Measurements from ENCODE around the gene SRR.

SRR gene

DNA sequence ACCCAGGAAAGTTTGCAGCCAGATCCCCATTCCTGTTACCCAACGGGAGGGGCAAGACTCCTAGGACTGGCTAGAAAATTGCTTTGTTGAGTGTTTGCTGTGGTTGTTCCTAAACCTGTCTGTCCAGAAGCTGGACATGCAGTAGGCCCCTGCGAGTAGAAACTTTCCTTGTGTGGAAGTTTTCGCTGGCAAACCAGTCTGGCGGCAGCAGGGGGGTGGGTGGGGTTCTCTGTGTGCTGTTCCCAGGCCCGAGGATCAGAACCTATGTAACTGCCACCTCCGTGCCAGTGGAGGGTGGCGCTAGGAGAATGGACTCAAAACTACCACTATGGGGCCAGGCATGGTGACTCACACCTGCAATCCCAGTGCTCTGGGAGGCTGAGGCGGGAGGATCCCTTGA is 42.7 kb downstream of the SRR start:
- no peak for FAIRE-seq

DNA sequence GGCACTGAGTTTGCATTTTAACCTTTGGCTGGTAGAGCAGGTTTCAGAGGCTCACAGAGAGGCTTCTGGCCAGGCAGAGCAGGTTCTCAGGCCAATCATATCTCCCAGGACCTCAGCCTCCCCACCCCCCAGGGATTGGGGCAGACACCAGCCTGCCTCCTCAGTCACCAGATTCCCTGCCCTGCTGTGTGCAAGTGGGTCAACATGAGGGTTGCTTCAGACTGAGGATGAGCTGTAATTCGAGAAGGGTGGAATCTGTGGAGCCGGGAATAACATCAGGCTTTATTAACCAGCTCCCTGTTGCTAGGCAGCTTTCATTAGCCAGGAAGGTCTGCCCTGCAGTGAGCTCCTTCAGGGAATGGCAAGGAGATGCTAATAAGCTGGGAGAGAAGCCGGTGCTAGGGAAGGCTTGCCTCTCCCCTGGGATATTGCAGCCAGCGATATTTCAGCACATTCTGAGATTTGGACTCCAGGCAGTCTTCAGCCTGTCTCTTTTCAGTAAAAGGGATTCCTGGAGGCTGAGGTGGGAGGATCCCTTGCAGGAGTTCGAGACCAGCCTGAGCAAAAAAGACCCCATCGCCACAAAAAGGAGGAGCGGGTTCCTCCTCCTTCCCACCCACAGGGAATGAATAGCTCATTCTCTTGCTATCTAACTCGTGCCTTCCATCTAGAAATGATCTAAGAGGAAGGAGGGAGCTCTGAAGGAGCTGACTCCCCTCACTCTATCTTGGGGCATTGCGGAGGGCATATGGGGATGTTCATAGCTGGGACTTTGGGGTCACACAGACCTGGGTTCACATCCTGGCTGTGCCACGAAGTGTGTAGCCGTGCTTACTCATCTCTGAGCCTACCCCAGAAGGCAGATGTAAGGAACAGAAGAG is 44.3 kb downstream of the SRR start:
- no peak for FAIRE-seq

DNA sequence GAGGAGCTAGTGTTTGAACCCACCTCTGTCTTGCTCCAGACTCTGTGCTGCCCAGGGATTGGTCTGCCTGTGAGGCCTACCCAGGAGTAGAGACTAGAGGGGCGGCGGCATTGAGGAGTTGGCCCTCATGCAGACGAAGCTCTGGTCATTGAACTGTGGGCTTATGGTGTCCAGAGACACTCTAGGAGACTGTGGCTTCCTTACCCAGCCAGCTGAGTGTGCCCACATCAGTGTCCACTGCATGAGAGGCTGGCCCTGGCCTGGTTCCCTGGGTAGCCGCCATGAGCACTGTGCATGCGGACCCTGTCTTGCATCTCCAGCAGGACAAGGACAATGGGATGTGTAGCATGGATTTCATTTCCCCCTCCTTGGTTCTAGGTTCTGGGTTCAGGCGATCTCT is 47.5 kb downstream of the SRR start:
- no peak for FAIRE-seq

DNA sequence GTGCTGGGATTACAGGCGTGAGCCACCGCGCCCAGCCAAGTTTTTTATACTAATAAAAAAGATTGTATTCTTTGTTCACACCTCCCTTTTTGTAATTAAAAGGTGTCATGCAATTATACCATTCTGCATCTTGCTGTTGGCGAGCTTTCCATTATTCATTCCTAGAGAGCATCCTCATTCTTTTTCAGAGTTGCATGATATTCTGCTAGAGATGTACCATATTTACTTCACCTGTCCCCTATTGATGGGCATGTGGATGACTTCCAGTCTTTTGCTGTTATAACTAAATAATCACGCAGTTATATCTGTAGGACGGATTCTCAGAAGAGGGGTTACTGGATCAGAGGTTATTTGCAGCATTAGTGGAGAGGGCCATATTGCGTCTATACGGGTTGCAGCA is 50.6 kb downstream of the SRR start:
- FAIRE-seq: no peak

DNA sequence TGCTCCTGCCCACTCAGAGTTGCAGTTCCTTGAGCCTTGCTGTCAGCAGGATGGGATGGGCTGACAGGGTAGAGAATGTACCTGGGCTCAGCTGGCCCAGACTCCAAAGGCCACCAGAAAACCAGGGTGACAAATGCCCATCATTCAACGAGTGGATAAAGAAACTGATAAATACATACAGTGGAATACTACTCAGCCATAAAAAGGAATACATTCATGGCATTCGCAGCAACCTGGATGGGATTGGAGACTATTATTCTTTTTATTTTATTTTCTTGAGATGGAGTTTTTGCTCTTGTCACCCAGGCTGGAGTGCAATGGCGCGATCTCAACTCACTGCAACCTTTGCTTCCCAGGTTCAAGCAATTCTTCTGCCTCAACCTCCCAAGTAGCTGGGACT is 53.5 kb downstream of the SRR start:
- no peak for FAIRE-seq

DNA sequence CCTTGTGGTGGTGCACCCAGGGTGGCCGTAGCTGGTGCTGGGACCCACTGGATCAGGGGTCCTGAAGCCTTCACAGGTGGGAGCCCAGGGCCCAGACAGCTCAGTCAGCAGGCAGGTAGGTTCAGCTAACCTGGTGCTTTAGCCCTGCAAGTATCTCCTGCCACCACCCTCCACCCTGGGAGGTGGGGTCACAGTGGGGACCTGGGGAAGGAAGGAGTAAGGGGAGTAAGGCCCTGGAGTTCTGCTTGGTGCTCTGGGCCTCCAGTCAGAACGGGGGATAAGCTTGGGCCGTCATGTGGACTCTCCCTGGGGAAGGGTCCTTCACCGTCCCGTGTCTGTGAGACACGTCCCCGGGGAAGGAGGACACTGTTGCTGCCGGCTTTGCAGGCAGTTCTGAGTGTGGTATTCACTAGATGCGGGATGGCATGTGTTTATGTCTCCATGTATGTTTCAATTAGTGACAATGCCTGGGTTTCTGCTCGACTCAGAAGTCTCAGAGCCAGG is 54.2 kb downstream of the SRR start:
- FAIRE-seq: no peak

DNA sequence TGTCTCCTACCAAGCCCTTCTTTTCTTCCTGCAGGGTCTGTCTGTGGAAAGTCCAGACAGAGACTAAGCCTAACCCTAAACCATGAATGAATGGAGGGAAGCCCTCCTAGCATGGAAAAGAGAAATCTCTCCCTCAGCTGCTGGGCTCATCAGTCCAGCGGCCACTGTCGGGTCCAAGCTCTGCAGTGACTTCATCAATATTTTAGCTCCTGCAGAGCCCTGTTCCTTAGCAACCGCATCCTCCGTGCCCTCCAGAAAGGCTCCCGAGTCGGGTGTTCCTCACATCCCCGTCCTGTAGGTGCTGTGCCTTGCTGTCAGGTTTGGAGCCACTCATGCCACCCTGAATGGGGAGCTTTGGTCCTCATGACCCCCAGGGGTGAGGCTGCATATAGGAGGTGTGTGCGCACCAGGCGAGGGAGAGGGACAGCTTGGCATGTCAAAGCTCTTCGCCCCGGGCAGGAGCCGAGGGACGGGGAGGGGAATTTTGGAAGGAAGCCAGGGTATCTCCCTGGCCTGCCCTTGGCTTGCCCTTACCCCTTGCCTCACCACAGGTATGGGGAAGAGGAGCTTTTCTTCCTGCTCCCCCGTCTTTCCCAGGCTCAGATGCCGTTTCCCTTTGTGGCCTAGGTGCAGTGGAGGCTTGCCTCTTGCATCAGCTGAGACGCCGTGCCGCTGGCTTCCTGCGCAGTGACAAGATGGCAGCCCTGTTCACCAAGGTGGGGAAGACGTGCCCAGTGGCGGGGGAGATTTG is 57.4 kb downstream of the SRR start:
- FAIRE-seq: no peak

DNA sequence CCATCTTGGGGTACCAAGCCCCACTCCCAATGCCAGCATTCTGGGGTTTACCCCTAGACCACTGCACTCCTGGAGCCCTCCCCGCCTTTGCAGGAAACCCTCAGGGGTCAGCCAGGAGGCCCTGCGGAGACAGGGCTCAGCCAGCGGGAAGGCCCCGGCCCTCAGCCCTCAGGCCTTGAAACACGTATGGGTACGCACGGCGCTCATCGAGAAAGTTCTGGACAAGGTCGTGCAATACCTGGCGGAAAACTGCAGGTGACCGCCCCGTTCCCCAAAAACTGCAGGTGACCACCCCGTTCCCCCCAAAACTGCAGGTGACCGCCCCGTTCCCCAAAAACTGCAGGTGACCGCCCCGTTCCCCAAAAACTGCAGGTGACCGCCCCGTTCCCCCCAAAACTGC is 58.3 kb downstream of the SRR start:
- no peak for FAIRE-seq

DNA sequence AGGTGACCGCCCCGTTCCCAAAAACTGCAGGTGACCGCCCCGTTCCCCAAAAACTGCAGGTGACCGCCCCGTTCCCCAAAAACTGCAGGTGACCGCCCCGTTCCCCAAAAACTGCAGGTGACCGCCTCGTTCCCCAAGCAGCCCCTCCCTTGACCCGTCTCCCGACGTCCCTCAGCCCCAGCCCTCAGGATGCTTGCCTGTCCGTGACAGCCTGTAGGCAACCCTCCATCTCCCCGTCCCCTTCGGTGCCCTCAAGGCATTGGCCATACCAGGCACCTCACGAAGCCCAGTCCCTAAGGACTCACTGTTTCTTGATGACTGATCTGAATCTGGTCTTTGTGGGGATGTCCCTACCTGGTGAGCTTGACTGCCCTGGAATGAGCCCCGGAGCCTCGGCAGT is 58.7 kb downstream of the SRR start:
- no peak for FAIRE-seq

DNA sequence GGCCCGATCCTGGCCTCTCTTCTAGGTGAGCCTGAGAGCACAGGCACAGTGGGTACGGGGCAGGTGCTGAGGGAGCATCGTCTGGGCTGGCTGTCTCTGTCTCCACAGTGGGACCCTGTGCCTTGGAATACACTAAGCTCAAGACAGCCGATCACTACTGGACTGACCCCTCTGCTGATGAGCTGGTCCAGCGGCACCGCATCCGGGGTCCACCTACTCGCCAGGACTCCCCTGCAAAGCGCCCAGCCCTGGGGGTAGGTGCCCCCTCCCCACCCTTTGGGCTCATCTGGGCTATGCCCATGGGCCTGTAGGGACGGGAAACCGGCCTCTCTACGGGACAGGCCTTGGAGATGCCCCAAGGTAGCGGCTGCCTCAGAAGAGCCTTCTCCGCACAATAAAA is 59.1 kb downstream of the SRR start:
- no peak for FAIRE-seq

DNA sequence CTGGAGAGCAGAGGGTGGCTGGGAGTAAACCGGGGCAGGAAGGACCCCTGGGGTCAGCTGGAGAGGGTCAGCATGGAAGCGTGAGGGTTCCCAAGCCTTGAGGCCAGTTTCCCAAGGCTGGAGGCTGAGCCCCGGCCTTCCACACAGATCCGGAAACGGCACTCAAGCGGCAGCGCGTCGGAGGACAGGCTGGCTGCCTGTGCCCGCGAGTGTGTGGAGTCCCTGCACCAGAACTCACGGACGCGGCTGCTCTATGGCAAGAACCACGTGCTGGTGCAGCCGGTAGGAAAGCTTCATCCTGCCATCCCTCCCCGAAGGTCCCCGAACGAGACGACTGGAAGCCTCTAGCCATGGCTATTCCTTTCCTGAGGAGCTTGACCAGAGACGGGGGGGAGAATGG is 59.6 kb downstream of the SRR start:
- no peak for FAIRE-seq

DNA sequence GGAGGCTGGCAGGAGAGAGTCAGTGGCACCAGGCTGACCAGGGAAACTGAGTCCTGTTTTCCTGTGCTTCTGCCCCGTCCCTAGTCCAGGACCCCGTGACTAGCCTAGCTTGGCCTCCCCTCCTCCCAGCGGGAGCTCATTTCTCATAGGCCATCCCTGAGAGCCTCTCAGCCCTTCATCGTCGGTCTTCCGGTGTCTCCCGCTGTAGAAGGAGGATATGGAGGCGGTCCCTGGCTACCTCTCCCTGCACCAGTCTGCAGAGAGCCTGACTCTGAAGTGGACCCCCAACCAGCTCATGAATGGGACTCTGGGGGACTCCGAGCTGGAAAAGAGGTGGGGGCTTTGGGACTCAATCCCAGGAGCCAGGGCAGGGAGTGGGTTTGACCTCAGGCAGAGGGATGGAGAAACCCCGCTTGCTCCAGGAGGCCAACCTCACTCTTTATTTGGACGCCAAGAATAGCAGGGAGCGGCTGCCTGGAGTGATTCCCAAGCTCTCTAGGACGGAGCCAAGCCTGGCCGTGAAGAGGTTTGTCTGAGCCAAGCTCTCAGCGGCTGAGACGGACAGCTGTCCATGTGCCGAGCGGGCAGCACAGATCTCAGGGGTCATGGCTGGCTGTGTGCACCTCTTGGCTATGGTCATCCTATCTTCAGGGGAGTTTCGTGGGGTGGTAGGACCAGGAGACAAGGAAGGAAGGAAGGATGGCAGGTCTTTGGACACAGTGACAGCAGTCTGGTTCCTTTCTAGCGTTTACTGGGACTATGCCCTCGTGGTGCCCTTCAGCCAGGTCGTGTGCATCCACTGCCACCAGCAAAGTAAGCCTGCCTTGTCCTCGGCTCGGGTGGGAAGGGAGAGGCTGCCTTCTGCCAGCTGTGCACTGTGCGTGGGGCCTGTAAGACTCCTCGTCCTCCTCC is 60.4 kb downstream of the SRR start:
- no peak for FAIRE-seq

DNA sequence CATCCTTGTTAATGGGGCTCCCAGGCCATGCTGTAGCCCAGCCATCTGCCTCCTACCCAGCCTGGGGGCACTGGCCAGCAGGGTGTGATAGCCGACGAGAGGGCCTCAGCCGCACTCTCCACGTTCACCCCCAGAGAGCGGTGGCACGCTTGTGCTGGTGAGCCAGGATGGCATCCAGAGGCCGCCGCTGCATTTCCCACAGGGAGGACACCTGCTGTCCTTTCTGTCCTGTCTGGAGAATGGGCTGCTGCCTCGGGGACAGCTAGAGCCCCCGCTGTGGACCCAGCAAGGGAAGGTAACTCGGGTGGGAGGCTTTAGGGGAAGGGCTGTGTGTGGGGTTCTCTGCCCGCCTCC is 61.0 kb downstream of the SRR start:
- FAIRE-seq: no peak

DNA sequence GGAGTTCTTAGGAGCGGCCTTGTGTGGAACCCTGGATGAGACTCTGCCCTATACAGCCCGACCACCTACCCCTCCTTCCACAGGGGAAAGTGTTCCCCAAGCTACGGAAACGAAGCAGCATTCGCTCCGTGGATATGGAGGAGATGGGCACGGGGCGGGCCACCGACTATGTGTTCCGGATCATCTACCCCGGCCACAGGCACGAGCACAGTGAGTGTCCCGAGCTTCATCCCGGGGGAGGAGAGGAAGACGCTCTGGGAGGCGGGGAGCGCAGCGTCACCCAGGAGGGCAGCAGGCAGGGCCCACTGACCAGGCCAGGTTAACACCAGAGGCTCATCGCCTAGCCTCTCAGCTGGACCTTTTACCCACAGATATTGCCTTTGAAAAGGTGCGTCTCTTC is 61.4 kb downstream of the SRR start:
- FAIRE-seq: no peak

DNA sequence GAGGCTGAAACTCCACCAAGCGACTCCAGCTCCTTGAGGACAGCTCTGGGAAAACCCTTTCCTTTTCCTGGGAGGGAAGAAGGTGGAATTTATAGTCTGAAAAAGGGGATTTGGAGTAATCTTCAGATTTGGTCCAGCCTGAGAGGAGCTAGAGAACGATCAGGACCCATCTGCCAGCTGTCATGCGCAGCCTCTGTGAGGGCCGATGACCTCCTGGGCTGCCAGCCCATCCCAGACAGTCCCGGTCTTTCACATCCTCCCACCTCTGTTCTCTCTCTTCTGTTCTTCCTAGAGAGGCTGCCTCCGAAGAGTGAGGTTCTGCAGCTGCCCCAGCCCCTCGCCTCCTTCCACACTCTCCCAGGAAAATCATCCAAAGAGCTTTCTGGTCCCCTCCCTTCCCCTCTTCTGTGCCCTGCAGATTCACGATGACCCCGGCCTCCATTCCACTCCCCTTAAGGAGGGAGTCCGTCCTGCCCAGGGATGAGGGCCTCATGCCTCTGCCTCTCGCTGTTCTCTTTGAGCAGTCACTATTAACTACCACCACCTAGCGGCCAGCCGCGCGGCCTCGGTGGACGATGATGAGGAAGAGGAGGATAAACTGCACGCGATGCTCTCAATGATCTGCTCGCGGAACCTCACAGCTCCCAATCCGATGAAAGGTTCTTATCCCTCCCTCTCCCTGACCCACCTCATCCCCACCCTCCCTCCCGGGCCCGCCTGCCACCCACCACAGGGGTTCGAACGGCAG is 63.2 kb downstream of the SRR start:
- no peak for FAIRE-seq

DNA sequence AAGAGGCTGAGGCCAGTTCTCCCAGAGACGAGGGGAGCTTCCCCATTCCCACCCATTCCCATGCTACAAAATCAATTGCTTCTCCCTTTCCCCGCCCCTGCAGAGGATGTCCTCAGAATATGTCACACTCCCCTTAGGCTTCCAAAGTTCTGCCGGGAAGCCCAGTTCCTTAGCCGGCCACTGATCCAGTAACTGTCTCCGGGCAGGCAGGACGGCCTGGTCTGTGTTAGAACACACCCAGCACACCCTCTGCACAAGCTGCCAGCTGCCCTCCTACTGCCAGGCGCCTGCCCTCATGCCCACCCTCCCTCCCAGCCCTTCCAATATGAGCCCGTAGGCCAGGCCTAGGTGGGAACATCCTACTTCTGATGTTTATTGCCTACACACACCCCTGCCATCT is 64.6 kb downstream of the SRR start:
- no peak for FAIRE-seq

DNA sequence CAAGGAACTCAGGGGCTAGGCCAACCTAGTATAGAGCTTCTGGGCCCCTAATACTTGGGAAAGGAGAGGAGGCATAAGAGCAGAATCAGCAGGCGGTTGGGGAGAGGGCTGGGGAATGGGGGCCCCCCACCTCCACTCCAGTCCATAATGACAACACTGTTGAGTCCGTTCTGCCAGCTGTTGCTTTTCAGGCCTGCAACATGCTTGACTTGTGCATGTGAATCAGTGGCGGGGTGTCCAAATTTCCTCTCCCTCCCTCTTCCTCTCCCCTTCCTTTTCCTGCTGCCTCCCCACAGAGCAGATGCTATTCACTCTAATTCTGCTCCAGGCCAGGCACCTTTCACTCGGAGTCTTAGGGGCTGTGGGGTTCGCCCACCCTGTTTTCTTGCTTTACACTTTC is 65.3 kb downstream of the SRR start:
- FAIRE-seq: no peak

DNA sequence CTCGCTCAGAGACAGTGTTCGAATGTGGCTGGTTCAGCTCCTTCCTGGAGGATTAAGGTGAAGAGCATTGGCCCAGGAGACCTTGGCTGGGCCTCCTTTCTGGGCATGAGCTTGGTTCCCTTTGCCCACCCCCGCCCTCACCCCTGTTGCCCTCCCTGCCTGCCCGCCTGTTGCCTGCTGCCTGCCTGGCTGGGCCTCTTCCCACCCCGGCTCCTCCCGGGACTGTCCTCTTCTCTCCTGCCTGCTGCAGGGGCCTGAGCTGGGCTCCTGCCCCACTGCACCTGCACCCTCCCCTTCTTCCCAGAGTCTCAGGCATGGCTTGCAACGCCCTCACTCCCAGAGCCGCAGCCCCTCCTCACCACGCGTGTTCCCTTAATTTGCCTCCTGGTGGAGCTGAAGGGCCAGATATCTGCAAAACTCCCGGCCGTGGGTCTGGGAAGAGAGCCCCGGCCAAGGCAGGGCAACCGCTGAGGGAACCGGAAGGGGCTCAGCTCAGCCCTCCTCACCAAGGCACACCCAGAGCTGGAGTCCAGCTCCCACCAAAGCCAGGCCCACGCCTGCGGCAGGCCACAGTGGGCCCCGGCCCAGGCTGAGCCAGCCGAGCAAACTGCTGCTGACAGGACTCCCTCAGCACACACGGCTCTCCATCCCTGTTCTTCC is 65.9 kb downstream of the SRR start:
- FAIRE-seq: no peak

DNA sequence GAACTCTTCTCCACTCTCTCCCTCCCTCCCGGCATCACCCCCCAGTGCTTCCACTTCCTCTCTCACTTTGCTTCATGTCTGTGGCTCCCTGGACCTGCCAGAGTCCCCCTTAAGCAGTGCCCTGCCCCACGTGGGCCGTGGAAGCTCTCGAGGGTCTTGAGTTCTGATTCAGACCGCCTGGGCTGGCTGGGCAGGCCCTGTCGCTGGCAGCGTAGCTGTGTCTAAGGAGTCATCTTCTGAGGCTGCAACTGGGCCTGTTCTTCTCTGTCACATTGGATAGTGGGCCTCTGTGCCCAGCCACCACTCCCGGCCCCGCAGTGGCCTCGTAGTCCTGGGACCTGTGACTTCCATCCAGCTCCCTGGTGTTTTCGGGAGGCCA is 66.5 kb downstream of the SRR start:
- no peak for FAIRE-seq

DNA sequence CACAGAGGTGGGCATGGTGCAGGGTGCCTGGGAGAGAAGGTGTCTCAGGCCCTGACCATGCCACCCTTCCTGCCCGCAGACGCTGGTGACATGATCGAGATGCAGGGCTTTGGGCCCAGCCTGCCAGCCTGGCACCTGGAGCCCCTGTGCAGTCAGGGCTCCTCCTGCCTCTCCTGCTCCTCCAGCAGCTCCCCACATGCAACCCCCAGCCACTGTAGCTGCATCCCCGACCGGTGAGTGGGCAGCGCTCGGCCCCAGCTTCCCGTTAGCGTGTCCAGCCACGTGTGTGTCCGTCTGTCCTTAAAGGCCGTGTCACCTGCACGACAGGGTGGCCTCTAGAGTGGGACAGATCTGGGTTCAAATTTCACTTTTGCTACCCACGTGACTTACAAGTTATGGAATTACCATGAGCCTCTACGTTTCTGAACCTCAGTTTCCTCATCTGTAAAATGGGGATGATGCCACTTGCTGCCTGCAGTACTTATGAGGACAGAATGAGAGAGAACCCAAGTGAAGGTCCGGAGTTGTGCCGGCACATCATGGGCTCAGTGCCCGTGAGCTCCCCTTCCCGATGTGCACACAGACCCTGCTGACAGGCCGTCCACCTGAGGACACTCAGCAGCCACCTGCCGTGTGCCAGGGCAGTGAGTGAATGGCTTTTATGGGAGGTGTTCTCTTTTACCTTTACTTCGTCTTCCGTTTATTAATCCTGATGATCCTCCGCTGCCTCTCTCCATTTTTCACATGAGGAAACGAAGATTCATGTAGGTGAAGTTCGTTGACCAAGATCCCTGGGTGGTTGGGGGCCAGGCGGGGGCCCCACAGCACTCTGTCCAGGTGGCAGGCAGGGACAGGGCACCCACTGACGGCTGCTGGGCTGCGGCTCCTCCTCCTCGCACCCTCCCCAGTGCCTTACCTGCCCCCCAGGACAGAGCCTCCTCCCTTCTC is 67.7 kb downstream of the SRR start:
- FAIRE-seq: no peak

DNA sequence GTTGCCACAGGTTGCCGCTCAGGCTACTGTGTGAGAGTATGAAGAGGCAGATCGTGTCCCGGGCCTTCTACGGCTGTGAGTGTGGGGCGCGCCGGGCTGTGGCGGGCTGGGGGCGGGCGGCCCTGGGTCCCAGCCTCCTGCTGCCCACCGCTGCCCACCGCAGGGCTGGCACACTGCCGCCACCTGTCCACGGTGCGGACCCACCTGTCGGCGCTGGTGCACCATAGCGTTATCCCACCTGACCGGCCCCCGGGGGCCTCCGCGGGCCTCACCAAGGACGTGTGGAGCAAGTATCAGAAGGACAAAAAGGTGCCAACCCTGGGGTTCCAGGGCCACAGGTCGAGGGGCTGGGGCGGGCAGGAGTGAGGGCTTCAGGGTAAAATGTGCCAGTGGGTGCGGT is 68.4 kb downstream of the SRR start:
- no peak for FAIRE-seq

Measured in endometrium (tissue), 2 donors.